ENCODE data around the gene TMEM62.

- TF ChIP-seq POLR2AphosphoS5 (IDR thresholded peaks at IDR 0.05; ENCODE audit: borderline replicate concordance, low read depth, low read length) (no peak), EZH2 (IDR thresholded peaks at IDR 0.05) (no peak)
These were observed 51.2 kb downstream of the TMEM62 start for GRCh38 chr15:43184407-43185124.
